HepG2 (cell line): ENCODE measurements around the gene ZG16. TPM values are rescaled to one million over a fixed set of nuclear protein-coding genes. Genes with fewer than 3 reads are reported as not detected.
A peak's percentile ranks its signal among the peaks of the same experiment; 100 is the strongest.

Experiments
- ATAC-seq: fragments of 200-7000 bp; cut with Tn5 transposase; 3 replicates; pipeline ENCODE4 v1.9.1; 2020; ENCODE audit warnings: mild to moderate bottlenecking, moderate library complexity
- BruUV-seq: library from RNA; stranded (reverse); fragments of 400-500 nt; replicated peaks from 2 replicates; lab custom pipeline; 2021; lab: Mats Ljungman, UMichigan
- CTCF ChIA-PET: fragments of 300-600 bp; formaldehyde crosslinking; extraction: SDS; loops from one replicate; lab custom pipeline; 2021; ENCODE audit warnings: low total read pairs, inconsistent platforms, low intra/inter-chr PET ratio; lab: Yijun Ruan, JAX
- POLR2A ChIA-PET: fragments of 350-600 bp; sonication (Branson Sonifier 250); formaldehyde crosslinking; loops from one replicate; lab custom pipeline; 2020; ENCODE audit warnings: antibody characterized with exemption, inconsistent platforms; lab: Yijun Ruan, JAX
- DNase-seq: peaks from one replicate; pipeline ENCODE4 v3.0.0-alpha.2; 2015; ENCODE audit warnings: low spot score
- FAIRE-seq: peaks from 3 replicates; lab custom pipeline; 2011; peaks lifted over from hg19 to GRCh38; lab: Jason Lieb, UNC
- H2AFZ ChIP-seq: one replicate; pipeline ENCODE4 v1.6.1; 2011; ENCODE audit warnings: low read length, inconsistent platforms
- H3K27ac ChIP-seq: fragments of 300-600 bp; 3 replicates; pipeline ENCODE4 v1.8.0; 2011; ENCODE audit warnings: mixed run types, mild to moderate bottlenecking, mixed read lengths, low read length, inconsistent platforms; ENCODE audit not compliant: insufficient read depth; ENCODE audit errors: extremely low read length
- H3K27me3 ChIP-seq, 2 experiments: fragments of 200-600 bp in 1 of 2; 2 replicates in 1 of 2; 3 replicates in 1 of 2; pipeline versions ENCODE4 v1.6.0 to v1.8.0; 2011; ENCODE audit warnings: low read length in 2 of 2, mild to moderate bottlenecking in 2 of 2, moderate library complexity in 2 of 2, inconsistent platforms in 1 of 2; ENCODE audit not compliant: insufficient read depth in 2 of 2, control insufficient read depth in 1 of 2
- H3K36me3 ChIP-seq, 2 experiments: fragments of 200-600 bp in 1 of 2; replicated peaks in 1 of 2; 2 replicates in 1 of 2; 3 replicates in 1 of 2; pipeline versions ENCODE4 v1.5.1 to v1.8.0; 2011; ENCODE audit warnings: low read length in 2 of 2, inconsistent platforms in 1 of 2; ENCODE audit not compliant: insufficient read depth in 2 of 2, control insufficient read depth in 1 of 2
- H3K4me1 ChIP-seq: 2 replicates; pipeline ENCODE4 v1.5.1; 2012; ENCODE audit warnings: low read length, inconsistent platforms; ENCODE audit not compliant: insufficient read depth
- H3K4me2 ChIP-seq: 2 replicates; pipeline ENCODE4 v1.6.0; 2011; ENCODE audit warnings: low read depth, low read length, inconsistent platforms
- H3K4me3 ChIP-seq, 3 experiments: fragments of 200-600 bp in 1 of 3; sonication (generic), shearing (Covaris generic) in 1 of 3; replicated peaks in 1 of 3; 2 replicates each; pipeline ENCODE4 v1.5.1; 2011 to 2016; ENCODE audit warnings: low read length in 3 of 3, inconsistent platforms in 2 of 3, low read depth in 2 of 3, mild to moderate bottlenecking in 2 of 3, control low read depth in 1 of 3, mixed read lengths in 1 of 3; ENCODE audit not compliant: insufficient read depth in 1 of 3
- H3K79me2 ChIP-seq: one replicate; pipeline ENCODE4 v1.6.1; 2011; ENCODE audit warnings: low read length, inconsistent platforms; ENCODE audit not compliant: insufficient read depth
- H3K9ac ChIP-seq: 2 replicates; pipeline ENCODE4 v1.6.0; 2011; ENCODE audit warnings: mild to moderate bottlenecking, low read depth, low read length, inconsistent platforms; ENCODE audit not compliant: insufficient read depth
- H3K9me3 ChIP-seq: 2 replicates; pipeline ENCODE4 v1.5.1; 2012; ENCODE audit warnings: mild to moderate bottlenecking, low read length
- H4K20me1 ChIP-seq: 2 replicates; pipeline ENCODE4 v1.6.0; 2011; ENCODE audit warnings: inconsistent platforms, mild to moderate bottlenecking, low read length, moderate library complexity; ENCODE audit not compliant: insufficient read depth
- ATF7 ChIP-seq, 2 experiments: fragments of 450-650 bp in 1 of 2; sonication (generic) in 1 of 2; formaldehyde crosslinking in 1 of 2; IDR thresholded peaks; 2 replicates each; pipeline versions ENCODE4 v1.4.0 to v1.6.1; 2016 to 2020; ENCODE audit warnings: antibody characterized with exemption in 1 of 2, mild to moderate bottlenecking in 1 of 2, missing genetic modification reagents in 1 of 2
- BRD4 ChIP-seq: sonication (generic); formaldehyde crosslinking; IDR thresholded peaks from 2 replicates; pipeline ENCODE4 v1.4.0; 2020; ENCODE audit warnings: missing genetic modification reagents
- FIP1L1 ChIP-seq: fragments of 200-400 bp; formaldehyde crosslinking; IDR thresholded peaks from 2 replicates; pipeline ENCODE4 v1.6.1; 2018; ENCODE audit warnings: low read depth, mild to moderate bottlenecking, low read length, moderate library complexity, borderline replicate concordance; ENCODE audit not compliant: insufficient read depth
- GTF2F1 ChIP-seq: fragments of 150-350 bp; IDR thresholded peaks from 2 replicates; pipeline ENCODE4 v1.6.1; 2014; ENCODE audit warnings: low read length
- HDAC2 ChIP-seq: sonication (generic); formaldehyde crosslinking; IDR thresholded peaks from 2 replicates; pipeline ENCODE4 v1.4.0; 2020; ENCODE audit warnings: missing genetic modification reagents
- KLF6 ChIP-seq: IDR thresholded peaks from 2 replicates; pipeline ENCODE4 v1.8.0; 2016; ENCODE audit warnings: missing biosample characterization, missing genetic modification reagents
- KMT2A ChIP-seq: sonication (generic); formaldehyde crosslinking; IDR thresholded peaks from 2 replicates; pipeline ENCODE4 v1.4.0; 2020; ENCODE audit warnings: missing genetic modification reagents
- KMT2B ChIP-seq: IDR thresholded peaks from 2 replicates; pipeline ENCODE4 v1.6.1; 2016; ENCODE audit warnings: missing genetic modification reagents, missing compliant biosample characterization
- MBD4 ChIP-seq: IDR thresholded peaks from 2 replicates; pipeline ENCODE4 v1.6.1; 2012; ENCODE audit warnings: low read length, inconsistent platforms, borderline replicate concordance
- POGZ ChIP-seq: sonication (generic); formaldehyde crosslinking; IDR thresholded peaks from 2 replicates; pipeline ENCODE4 v1.4.0; 2020; ENCODE audit warnings: mild to moderate bottlenecking, missing genetic modification reagents
- ZNF747 ChIP-seq: sonication (generic); formaldehyde crosslinking; IDR thresholded peaks from 2 replicates; pipeline ENCODE4 v1.8.1; 2023; ENCODE audit warnings: missing genetic modification reagents, mild to moderate bottlenecking, borderline replicate concordance
- ZNF788 ChIP-seq: sonication (generic); formaldehyde crosslinking; IDR thresholded peaks from 2 replicates; pipeline ENCODE4 v1.5.0; 2020; ENCODE audit warnings: mild to moderate bottlenecking, missing genetic modification reagents, borderline replicate concordance
- WGBS: methylation state at CpG from one replicate; pipeline ENCODE4 v1.1.6; 2017; ENCODE audit warnings: low lambda C conversion rate; 5-methylcytosine and 5-hydroxymethylcytosine counted together
- in situ Hi-C: cut with HindIII; loops from 2 replicates; pipeline ENCODE4 v1.10.0; 2017; ENCODE audit warnings: low pct_unique_long_range_greater_than_20kb; ENCODE audit not compliant: extremely low pct_ligation_motif_present
- intact Hi-C: fragments of 100-400 bp; cut with micrococcal nuclease; formaldehyde crosslinking; loops from one replicate; pipeline ENCODE4 v1.10.0; 2022; ENCODE audit not compliant: unreplicated experiment
- polyA plus RNA-seq, 8 experiments: library from polyadenylated mRNA; depleted of rRNA in 3 of 8; stranded (reverse) in 7 of 8; unstranded in 1 of 8; fragments of >200 nt; fragmentation: Illumina TruSeq in 4 of 8; extraction: Trizol in 4 of 8; gene quantifications; 2 replicates each; pipeline versions ENCODE4 v1.2.1 to v1.2.3, GENCODE V29; 2011 to 2016; ENCODE audit warnings: low read depth in 4 of 8, missing spikeins in 1 of 8, mixed read lengths in 1 of 8; ENCODE audit not compliant: insufficient read depth in 1 of 8
- total RNA-seq, 5 experiments: library from RNA; depleted of rRNA; stranded (reverse); fragments of >200 nt; fragmentation: Illumina TruSeq; extraction: Trizol; gene quantifications; 2 replicates each; pipeline ENCODE4 v1.2.3, GENCODE V29; 2016; ENCODE audit warnings: low read depth in 1 of 5
- TF ChIP-seq, protein P1 (sequence below): IDR thresholded peaks from 2 replicates; pipeline ENCODE4 v1.6.1; 2018; ENCODE audit warnings: missing genetic modification reagents, mild to moderate bottlenecking, missing compliant biosample characterization
- TF ChIP-seq, protein P2 (sequence below): sonication (generic); formaldehyde crosslinking; IDR thresholded peaks from 2 replicates; pipeline ENCODE4 v1.5.1; 2020; ENCODE audit warnings: missing genetic modification reagents, mild to moderate bottlenecking, borderline replicate concordance
- TF ChIP-seq, protein P3 (sequence below): sonication (generic); formaldehyde crosslinking; IDR thresholded peaks from 2 replicates; pipeline ENCODE4 v1.5.0; 2020; ENCODE audit warnings: mild to moderate bottlenecking, missing genetic modification reagents
- TF ChIP-seq, protein P4 (sequence below): sonication (generic); formaldehyde crosslinking; IDR thresholded peaks from 2 replicates; pipeline ENCODE4 v1.4.0; 2020; ENCODE audit warnings: missing genetic modification reagents

Gene ZG16
- total and polyA plus RNA-seq, 2 of the 13 experiments (the other 11 are each of a cell fraction or from before 2014, with no cell fraction given): 0.04 to 0.07 TPM

DNA sequence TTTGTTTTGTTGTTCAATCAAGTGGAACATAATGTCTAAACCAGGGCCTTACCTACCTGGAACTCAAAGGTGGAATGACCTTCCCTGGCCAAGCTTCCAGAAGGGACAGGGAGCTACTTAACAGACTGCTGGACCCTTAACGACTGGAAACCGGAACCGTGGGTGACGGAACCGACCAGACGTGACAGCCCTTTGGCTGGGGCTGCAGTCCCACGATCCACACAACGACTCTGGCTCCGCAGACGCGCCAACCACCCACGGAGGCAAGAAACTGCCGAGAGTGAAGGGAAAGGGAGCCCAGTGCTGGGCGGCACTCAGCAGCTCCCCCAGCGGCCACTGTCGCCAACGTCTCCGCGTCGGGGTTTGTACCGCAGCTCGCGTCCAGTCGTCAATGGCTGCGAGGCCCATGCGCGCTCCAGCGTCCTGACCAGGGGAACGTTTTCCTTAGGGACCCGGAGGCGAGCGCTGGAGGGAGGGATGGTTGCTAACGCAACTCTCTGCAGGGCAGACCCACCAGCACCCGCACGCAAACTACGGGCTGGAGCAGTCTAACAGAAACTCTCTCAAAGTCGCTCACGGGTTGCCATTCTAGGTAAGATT is 6.9 kb downstream of the ZG16 start:
- ATAC-seq (peak; percentile 87), DNase-seq (no peak), FAIRE-seq (no peak)
- peak overlapping the region in 1 of 3 experiments; percentile 57; a peak in 1 of 6 replicates for H3K4me3 ChIP-seq
- H3K27me3 ChIP-seq: peaks cover 2 to 15% of the 10 kb centered on the region in 2 experiments; a peak in 4 of 5 replicates
- in situ Hi-C loops (no loop called here), intact Hi-C loops (no loop called here)
- CTCF ChIA-PET: interaction anchor here (1.1 to 1.9 kb wide), 2 partner anchors 49 to 56 kb away, joined by 4 to 6 read pairs; no protein-coding TSS in a partner anchor
- no peak overlapping the region for H3K27ac ChIP-seq
- no peak overlapping the region for H3K9ac ChIP-seq
- WGBS: 48% methylated on average over 38 of the region's 38 CpGs
- H3K4me2 ChIP-seq: peak overlapping the region; percentile 49
- peak overlapping the region; percentile 67 for H2AFZ ChIP-seq
- H3K9me3 ChIP-seq: no peaks in the 10 kb centered on the region
- BruUV-seq: no TSS peak
- no peaks in the 10 kb centered on the region for H3K79me2 ChIP-seq
- H4K20me1 ChIP-seq: no peaks in the 10 kb centered on the region
- peaks cover 46% of the 10 kb centered on the region for H3K4me1 ChIP-seq
- POLR2A ChIA-PET: interaction anchor here (0.6 to 1.5 kb wide), 7 partner anchors 12 to 116 kb away, joined by 3 to 7 read pairs (median 4); partner anchors contain the start of genes ASPHD1 and QPRT
- no peaks in the 10 kb centered on the region for H3K36me3 ChIP-seq
- no peak for TF ChIP-seq MBD4
- TF ChIP-seq, protein P1, sequence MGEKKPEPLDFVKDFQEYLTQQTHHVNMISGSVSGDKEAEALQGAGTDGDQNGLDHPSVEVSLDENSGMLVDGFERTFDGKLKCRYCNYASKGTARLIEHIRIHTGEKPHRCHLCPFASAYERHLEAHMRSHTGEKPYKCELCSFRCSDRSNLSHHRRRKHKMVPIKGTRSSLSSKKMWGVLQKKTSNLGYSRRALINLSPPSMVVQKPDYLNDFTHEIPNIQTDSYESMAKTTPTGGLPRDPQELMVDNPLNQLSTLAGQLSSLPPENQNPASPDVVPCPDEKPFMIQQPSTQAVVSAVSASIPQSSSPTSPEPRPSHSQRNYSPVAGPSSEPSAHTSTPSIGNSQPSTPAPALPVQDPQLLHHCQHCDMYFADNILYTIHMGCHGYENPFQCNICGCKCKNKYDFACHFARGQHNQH: peak; percentile 37; the same call in 1 of the 2 replicates
- TF ChIP-seq KMT2B: 0 out of 2 replicates have a peak, but pooled peaks have one; percentile 47
- no peak for TF ChIP-seq ATF7 (IDR thresholded peaks at IDR 0.05)
- TF ChIP-seq ATF7 (CRISPR knock-in tag; IDR thresholded peaks at IDR 0.05): no peak
- TF ChIP-seq ZNF788 (CRISPR knock-in tag): peak; percentile 74; the same call in 1 of the 2 replicates
- TF ChIP-seq, protein P2, sequence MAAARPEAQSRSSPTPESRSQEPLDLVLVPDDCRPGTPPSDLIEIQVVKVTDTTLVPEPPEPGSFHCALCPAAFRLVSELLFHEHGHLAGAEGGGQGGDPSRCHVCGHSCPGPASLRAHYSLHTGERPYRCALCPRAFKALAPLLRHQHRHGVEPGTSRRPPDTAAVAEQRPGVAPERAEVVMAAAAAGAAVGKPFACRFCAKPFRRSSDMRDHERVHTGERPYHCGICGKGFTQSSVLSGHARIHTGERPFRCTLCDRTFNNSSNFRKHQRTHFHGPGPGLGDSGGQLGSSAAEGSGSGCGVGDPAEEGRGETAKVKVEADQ: peak; percentile 84; the same call in 1 of the 2 replicates
- TF ChIP-seq GTF2F1: no peak
- peak; percentile 79; the same call in 1 of the 2 replicates for TF ChIP-seq KLF6
- peak; percentile 75 for TF ChIP-seq POGZ (CRISPR knock-in tag)
- TF ChIP-seq, protein P3, sequence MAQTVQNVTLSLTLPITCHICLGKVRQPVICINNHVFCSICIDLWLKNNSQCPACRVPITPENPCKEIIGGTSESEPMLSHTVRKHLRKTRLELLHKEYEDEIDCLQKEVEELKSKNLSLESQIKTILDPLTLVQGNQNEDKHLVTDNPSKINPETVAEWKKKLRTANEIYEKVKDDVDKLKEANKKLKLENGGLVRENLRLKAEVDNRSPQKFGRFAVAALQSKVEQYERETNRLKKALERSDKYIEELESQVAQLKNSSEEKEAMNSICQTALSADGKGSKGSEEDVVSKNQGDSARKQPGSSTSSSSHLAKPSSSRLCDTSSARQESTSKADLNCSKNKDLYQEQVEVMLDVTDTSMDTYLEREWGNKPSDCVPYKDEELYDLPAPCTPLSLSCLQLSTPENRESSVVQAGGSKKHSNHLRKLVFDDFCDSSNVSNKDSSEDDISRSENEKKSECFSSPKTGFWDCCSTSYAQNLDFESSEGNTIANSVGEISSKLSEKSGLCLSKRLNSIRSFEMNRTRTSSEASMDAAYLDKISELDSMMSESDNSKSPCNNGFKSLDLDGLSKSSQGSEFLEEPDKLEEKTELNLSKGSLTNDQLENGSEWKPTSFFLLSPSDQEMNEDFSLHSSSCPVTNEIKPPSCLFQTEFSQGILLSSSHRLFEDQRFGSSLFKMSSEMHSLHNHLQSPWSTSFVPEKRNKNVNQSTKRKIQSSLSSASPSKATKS (CRISPR knock-in tag): no peak
- peak; percentile 77; the same call in 1 of the 2 replicates for TF ChIP-seq HDAC2 (CRISPR knock-in tag)
- no peak for TF ChIP-seq FIP1L1
- peak; percentile 46; the same call in 1 of the 2 replicates for TF ChIP-seq KMT2A
- TF ChIP-seq, protein P4, sequence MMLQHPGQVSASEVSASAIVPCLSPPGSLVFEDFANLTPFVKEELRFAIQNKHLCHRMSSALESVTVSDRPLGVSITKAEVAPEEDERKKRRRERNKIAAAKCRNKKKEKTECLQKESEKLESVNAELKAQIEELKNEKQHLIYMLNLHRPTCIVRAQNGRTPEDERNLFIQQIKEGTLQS (CRISPR knock-in tag): 0 out of 2 replicates have a peak, but pooled peaks have one; percentile 18
- 0 out of 2 replicates have a peak, but pooled peaks have one; percentile 24 for TF ChIP-seq BRD4 (CRISPR knock-in tag)
- 0 out of 2 replicates have a peak, but pooled peaks have one; percentile 30 for TF ChIP-seq ZNF747 (CRISPR knock-in tag)
